SK-N-SH (cell line): ENCODE data around the gene LARGE1. TPM values are rescaled to one million over a fixed set of nuclear protein-coding genes. Genes with fewer than 3 reads are reported as not detected.

Experiments
- CTCF ChIA-PET: fragments of 300-600, 350-600 bp; formaldehyde crosslinking; extraction: SDS; loops from one replicate; lab custom pipeline; 2021; lab: Yijun Ruan, JAX
- POLR2A ChIA-PET: fragments of 350-600 bp; sonication (Branson Sonifier 250); formaldehyde crosslinking; extraction: SDS; loops from one replicate; lab custom pipeline; 2020; ENCODE audit warnings: antibody characterized with exemption, inconsistent platforms; lab: Yijun Ruan, JAX
- DNase-seq: peaks from one replicate; pipeline ENCODE4 v3.0.0; 2012
- H2AFZ ChIP-seq: fragments of 200-600 bp; sonication (generic); 2 replicates; pipeline ENCODE4 v1.8.1; 2016; ENCODE audit warnings: antibody characterized with exemption, mild to moderate bottlenecking, low read depth
- H3F3A ChIP-seq: fragments of 200-600 bp; sonication (generic); replicated peaks from 2 replicates; pipeline ENCODE3; 2016; ENCODE audit warnings: antibody characterized with exemption, mild to moderate bottlenecking; ENCODE audit not compliant: insufficient read depth
- H3K27ac ChIP-seq, 2 experiments: fragments of 200-500 bp in 1 of 2; fragments of 200-600 bp in 1 of 2; sonication (Bioruptor generic) in 1 of 2; sonication (generic), shearing (Covaris generic) in 1 of 2; 2 replicates each; pipeline versions ENCODE4 v1.5.1 to v1.6.1; 2014 to 2016; ENCODE audit warnings: low read depth in 2 of 2, inconsistent platforms in 1 of 2, low read length in 1 of 2, mild to moderate bottlenecking in 1 of 2, mixed read lengths in 1 of 2
- H3K27me3 ChIP-seq: fragments of 200-600 bp; sonication (generic), shearing (Covaris generic); 2 replicates; pipeline ENCODE4 v1.6.1; 2016; ENCODE audit warnings: mixed run types; ENCODE audit not compliant: insufficient read depth
- H3K36me3 ChIP-seq, 2 experiments: fragments of 200-500 bp in 1 of 2; fragments of 200-600 bp in 1 of 2; sonication (Bioruptor generic) in 1 of 2; sonication (generic) in 1 of 2; replicated peaks in 1 of 2; 2 replicates each; pipeline versions ENCODE3 to v1.5.1; 2014 to 2016; ENCODE audit warnings: low read length in 1 of 2, mild to moderate bottlenecking in 1 of 2; ENCODE audit not compliant: insufficient read depth in 2 of 2, control insufficient read depth in 1 of 2
- H3K4me1 ChIP-seq, 2 experiments: fragments of 200-500 bp in 1 of 2; fragments of 200-600 bp in 1 of 2; sonication (Bioruptor generic) in 1 of 2; sonication (generic), shearing (Covaris generic) in 1 of 2; 2 replicates each; pipeline versions ENCODE4 v1.5.1 to v1.6.1; 2014 to 2016; ENCODE audit warnings: low read depth in 1 of 2, low read length in 1 of 2, mixed run types in 1 of 2; ENCODE audit not compliant: insufficient read depth in 2 of 2, control insufficient read depth in 1 of 2
- H3K4me2 ChIP-seq: fragments of 200-600 bp; sonication (generic), shearing (Covaris generic); 2 replicates; pipeline ENCODE4 v1.6.1; 2017; ENCODE audit warnings: mixed run types
- H3K4me3 ChIP-seq, 2 experiments: fragments of 200-500 bp in 1 of 2; fragments of 200-600 bp in 1 of 2; sonication (Bioruptor generic) in 1 of 2; sonication (generic), shearing (Covaris generic) in 1 of 2; 2 replicates each; pipeline versions ENCODE4 v1.5.1 to v1.8.1; 2014 to 2016; ENCODE audit warnings: low read depth in 2 of 2, inconsistent platforms in 1 of 2, low read length in 1 of 2, mild to moderate bottlenecking in 1 of 2, mixed read lengths in 1 of 2, moderate library complexity in 1 of 2
- H3K79me2 ChIP-seq: fragments of 200-600 bp; sonication (generic); 2 replicates; pipeline ENCODE4 v1.8.1; 2017; ENCODE audit warnings: mild to moderate bottlenecking; ENCODE audit not compliant: insufficient read depth
- H3K9ac ChIP-seq: fragments of 200-600 bp; sonication (generic); 2 replicates; pipeline ENCODE4 v1.6.1; 2017; ENCODE audit warnings: mixed run types
- H3K9me2 ChIP-seq: fragments of 200-600 bp; sonication (generic); 2 replicates; pipeline ENCODE4 v1.6.1; 2017; ENCODE audit warnings: mixed run types
- H3K9me3 ChIP-seq: fragments of 200-600 bp; sonication (generic); 2 replicates; pipeline ENCODE4 v1.6.1; 2017; ENCODE audit warnings: mixed run types, mild to moderate bottlenecking, moderate library complexity
- H4K20me1 ChIP-seq: fragments of 200-600 bp; sonication (generic); 2 replicates; pipeline ENCODE4 v1.6.1; 2017; ENCODE audit warnings: mild to moderate bottlenecking, mixed run types; ENCODE audit not compliant: insufficient read depth
- ELF1 ChIP-seq: IDR thresholded peaks from 2 replicates; pipeline ENCODE4 v1.4.0; 2012
- EZH2phosphoT487 ChIP-seq: fragments of 200-600 bp; sonication (generic); IDR thresholded peaks from 2 replicates; pipeline ENCODE4 v1.6.1; 2017; ENCODE audit warnings: low read depth, mixed run types, mild to moderate bottlenecking, antibody characterized with exemption, moderate library complexity, borderline replicate concordance
- FOSL2 ChIP-seq: IDR thresholded peaks from 2 replicates; pipeline ENCODE4 v1.4.0; 2012; ENCODE audit warnings: low read depth, mild to moderate bottlenecking, moderate library complexity, borderline replicate concordance
- FOXJ3 ChIP-seq: sonication (generic); formaldehyde crosslinking; IDR thresholded peaks from 2 replicates; pipeline ENCODE4 v1.5.1; 2020; ENCODE audit warnings: mild to moderate bottlenecking, missing genetic modification reagents
- GABPA ChIP-seq: IDR thresholded peaks from 2 replicates; pipeline ENCODE4 v1.4.0; 2012; ENCODE audit warnings: low read depth, mild to moderate bottlenecking
- GATA2 ChIP-seq: sonication (generic); formaldehyde crosslinking; IDR thresholded peaks from 2 replicates; pipeline ENCODE4 v1.5.0; 2020; ENCODE audit warnings: mild to moderate bottlenecking, missing genetic modification reagents
- JUND ChIP-seq: IDR thresholded peaks from 2 replicates; pipeline ENCODE4 v1.4.0; 2012
- MXI1 ChIP-seq: IDR thresholded peaks from 2 replicates; pipeline ENCODE4 v1.6.1; 2012; ENCODE audit warnings: mild to moderate bottlenecking, low read depth, low read length, improper control_type of control experiment
- NFIC ChIP-seq: IDR thresholded peaks from 2 replicates; pipeline ENCODE4 v1.4.0; 2012; ENCODE audit warnings: borderline replicate concordance
- POLR2AphosphoS5 ChIP-seq: IDR thresholded peaks from 2 replicates; pipeline ENCODE4 v1.6.1; 2012; ENCODE audit warnings: low read depth, low read length
- RCOR1 ChIP-seq: fragments of 150-350 bp; IDR thresholded peaks from 2 replicates; pipeline ENCODE4 v1.6.1; 2017; ENCODE audit warnings: antibody characterized with exemption, low read length
- SIN3A ChIP-seq: IDR thresholded peaks from 2 replicates; pipeline ENCODE4 v1.6.1; 2012; ENCODE audit warnings: low read depth, mild to moderate bottlenecking, low read length, moderate library complexity, borderline replicate concordance
- SMC3 ChIP-seq: IDR thresholded peaks from 2 replicates; pipeline ENCODE4 v1.6.1; 2012; ENCODE audit warnings: low read depth, low read length, improper control_type of control experiment
- TCF12 ChIP-seq: IDR thresholded peaks from 2 replicates; pipeline ENCODE4 v1.4.0; 2012
- TEAD4 ChIP-seq: IDR thresholded peaks from 2 replicates; pipeline ENCODE4 v1.4.0; 2012; ENCODE audit warnings: mild to moderate bottlenecking, borderline replicate concordance; ENCODE audit not compliant: insufficient read depth
- WGBS: methylation state at CpG from one replicate; pipeline ENCODE4 v1.1.6; 2017; ENCODE audit warnings: low lambda C conversion rate; 5-methylcytosine and 5-hydroxymethylcytosine counted together
- polyA plus RNA-seq, 3 experiments: library from polyadenylated mRNA; depleted of rRNA; stranded (reverse); fragments of >200 nt; gene quantifications; 2 replicates each; pipeline ENCODE4 v1.2.3, GENCODE V29; 2012
- TF ChIP-seq, protein P1 (sequence below): IDR thresholded peaks from 2 replicates; pipeline ENCODE4 v1.6.1; 2012; ENCODE audit warnings: mild to moderate bottlenecking, low read depth, low read length, moderate library complexity
- TF ChIP-seq, protein P2 (sequence below): fragments of 200-600 bp; sonication (generic); IDR thresholded peaks from 2 replicates; pipeline ENCODE4 v1.6.1; 2017; ENCODE audit warnings: antibody characterized with exemption, mild to moderate bottlenecking, moderate library complexity
- TF ChIP-seq, protein P3 (sequence below): fragments of 150-350 bp; IDR thresholded peaks from 2 replicates; pipeline ENCODE4 v1.6.1; 2016; ENCODE audit warnings: mild to moderate bottlenecking, low read depth, low read length
- TF ChIP-seq, protein P4 (sequence below): fragments of 150-350 bp; IDR thresholded peaks from 2 replicates; pipeline ENCODE4 v1.6.1; 2017; ENCODE audit warnings: antibody characterized with exemption, low read length, low read depth, borderline replicate concordance
- TF ChIP-seq, protein P5 (sequence below): IDR thresholded peaks from 2 replicates; pipeline ENCODE4; 2012
- TF ChIP-seq, protein P6 (sequence below): IDR thresholded peaks from 2 replicates; pipeline ENCODE4 v1.4.0; 2012; ENCODE audit warnings: low read depth, borderline replicate concordance

Gene LARGE1
- polyA plus RNA-seq, 1 of the 3 experiments (the other 2 are of a cell fraction): 1.1 TPM

DNA sequence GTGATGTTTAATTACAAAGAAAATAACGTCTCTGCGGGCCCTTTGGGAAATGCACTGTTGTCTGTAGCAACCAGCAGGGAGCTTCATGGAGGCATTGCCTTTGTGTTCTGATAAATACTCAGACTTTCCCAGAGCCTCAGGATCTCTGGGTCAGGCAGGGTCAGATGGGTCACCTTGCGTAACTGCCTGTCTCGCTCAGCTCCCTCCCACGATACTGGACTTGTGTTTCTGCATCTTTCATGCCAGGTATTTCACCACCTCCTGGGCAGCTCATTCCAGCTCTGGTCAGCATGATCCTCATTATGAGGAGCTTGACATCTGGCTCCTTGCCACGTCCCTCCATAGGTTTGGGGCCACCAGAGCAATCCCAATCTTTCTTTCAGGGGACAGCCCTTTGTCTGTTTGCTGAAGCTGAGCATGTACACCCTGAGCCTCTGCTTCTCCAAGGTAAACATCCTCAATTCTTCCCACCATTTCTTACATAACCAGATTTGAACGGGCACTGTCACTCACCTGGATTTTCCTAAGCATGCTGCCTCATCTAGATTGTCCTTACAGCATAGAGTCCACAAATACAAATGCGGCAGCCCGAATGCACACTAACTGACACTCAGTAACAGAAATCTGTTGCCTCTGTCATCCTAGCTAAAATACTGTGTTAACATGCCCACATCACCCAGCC lies 162.3 kb downstream of the LARGE1 start (continued):
- TF ChIP-seq, protein P1, sequence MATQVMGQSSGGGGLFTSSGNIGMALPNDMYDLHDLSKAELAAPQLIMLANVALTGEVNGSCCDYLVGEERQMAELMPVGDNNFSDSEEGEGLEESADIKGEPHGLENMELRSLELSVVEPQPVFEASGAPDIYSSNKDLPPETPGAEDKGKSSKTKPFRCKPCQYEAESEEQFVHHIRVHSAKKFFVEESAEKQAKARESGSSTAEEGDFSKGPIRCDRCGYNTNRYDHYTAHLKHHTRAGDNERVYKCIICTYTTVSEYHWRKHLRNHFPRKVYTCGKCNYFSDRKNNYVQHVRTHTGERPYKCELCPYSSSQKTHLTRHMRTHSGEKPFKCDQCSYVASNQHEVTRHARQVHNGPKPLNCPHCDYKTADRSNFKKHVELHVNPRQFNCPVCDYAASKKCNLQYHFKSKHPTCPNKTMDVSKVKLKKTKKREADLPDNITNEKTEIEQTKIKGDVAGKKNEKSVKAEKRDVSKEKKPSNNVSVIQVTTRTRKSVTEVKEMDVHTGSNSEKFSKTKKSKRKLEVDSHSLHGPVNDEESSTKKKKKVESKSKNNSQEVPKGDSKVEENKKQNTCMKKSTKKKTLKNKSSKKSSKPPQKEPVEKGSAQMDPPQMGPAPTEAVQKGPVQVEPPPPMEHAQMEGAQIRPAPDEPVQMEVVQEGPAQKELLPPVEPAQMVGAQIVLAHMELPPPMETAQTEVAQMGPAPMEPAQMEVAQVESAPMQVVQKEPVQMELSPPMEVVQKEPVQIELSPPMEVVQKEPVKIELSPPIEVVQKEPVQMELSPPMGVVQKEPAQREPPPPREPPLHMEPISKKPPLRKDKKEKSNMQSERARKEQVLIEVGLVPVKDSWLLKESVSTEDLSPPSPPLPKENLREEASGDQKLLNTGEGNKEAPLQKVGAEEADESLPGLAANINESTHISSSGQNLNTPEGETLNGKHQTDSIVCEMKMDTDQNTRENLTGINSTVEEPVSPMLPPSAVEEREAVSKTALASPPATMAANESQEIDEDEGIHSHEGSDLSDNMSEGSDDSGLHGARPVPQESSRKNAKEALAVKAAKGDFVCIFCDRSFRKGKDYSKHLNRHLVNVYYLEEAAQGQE: no peak
- TF ChIP-seq, protein P2, sequence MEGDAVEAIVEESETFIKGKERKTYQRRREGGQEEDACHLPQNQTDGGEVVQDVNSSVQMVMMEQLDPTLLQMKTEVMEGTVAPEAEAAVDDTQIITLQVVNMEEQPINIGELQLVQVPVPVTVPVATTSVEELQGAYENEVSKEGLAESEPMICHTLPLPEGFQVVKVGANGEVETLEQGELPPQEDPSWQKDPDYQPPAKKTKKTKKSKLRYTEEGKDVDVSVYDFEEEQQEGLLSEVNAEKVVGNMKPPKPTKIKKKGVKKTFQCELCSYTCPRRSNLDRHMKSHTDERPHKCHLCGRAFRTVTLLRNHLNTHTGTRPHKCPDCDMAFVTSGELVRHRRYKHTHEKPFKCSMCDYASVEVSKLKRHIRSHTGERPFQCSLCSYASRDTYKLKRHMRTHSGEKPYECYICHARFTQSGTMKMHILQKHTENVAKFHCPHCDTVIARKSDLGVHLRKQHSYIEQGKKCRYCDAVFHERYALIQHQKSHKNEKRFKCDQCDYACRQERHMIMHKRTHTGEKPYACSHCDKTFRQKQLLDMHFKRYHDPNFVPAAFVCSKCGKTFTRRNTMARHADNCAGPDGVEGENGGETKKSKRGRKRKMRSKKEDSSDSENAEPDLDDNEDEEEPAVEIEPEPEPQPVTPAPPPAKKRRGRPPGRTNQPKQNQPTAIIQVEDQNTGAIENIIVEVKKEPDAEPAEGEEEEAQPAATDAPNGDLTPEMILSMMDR: no peak
- TF ChIP-seq MXI1 (no peak), TEAD4 (no peak), EZH2phosphoT487 (no peak), POLR2AphosphoS5 (no peak), GATA2 (CRISPR knock-in tag) (no peak), ELF1 (no peak), TCF12 (no peak), JUND (no peak)
- TF ChIP-seq, protein P3, sequence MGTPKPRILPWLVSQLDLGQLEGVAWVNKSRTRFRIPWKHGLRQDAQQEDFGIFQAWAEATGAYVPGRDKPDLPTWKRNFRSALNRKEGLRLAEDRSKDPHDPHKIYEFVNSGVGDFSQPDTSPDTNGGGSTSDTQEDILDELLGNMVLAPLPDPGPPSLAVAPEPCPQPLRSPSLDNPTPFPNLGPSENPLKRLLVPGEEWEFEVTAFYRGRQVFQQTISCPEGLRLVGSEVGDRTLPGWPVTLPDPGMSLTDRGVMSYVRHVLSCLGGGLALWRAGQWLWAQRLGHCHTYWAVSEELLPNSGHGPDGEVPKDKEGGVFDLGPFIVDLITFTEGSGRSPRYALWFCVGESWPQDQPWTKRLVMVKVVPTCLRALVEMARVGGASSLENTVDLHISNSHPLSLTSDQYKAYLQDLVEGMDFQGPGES: no peak
- TF ChIP-seq, protein P4, sequence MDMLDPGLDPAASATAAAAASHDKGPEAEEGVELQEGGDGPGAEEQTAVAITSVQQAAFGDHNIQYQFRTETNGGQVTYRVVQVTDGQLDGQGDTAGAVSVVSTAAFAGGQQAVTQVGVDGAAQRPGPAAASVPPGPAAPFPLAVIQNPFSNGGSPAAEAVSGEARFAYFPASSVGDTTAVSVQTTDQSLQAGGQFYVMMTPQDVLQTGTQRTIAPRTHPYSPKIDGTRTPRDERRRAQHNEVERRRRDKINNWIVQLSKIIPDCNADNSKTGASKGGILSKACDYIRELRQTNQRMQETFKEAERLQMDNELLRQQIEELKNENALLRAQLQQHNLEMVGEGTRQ: no peak
- TF ChIP-seq, all 33 proteins: peak for 0

DNA sequence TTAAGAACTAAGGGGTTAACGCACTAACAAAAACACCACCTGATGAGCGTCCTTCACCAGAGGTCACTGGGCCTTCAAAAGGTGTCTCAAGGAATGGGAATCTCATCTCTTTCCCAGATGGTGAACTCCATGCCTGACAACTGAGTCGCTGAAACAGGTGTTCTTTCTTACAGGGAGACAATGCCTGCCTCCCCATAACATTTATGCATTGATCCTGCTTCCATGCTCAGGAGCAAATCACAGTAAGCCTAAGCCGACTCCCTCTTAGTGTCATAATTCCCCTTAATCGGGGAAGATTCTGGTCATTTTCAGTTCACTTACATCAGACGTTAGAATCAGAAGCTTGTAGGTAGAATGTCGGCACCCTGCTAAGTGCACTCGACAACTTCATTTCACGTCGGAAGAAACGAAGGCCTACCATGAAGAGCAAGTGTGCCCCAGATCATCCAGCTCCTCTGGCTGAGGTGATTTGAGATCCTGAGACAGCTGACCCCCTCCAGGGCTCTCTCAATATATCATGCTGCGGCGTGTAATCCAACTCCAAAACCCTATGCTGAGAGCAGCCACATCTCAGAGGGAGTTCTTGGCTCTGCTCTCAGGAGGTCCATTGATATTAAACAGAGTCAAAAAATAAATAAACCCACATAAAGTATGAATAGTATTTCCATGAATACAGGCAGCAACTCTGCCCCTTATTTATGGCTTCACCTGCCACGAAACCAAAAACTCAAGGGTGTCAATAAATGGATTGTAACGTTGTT lies 163.1 kb downstream of the LARGE1 start:
- Histone ChIP-seq H3K4me1 (no peaks in the 10 kb centered on the region), H3K79me2 (no peaks in the 10 kb centered on the region), H3K9me2 (no peaks in the 10 kb centered on the region), H3K9ac (no peak overlapping the region), H3K27ac (no peak overlapping the region), H3K4me2 (no peak overlapping the region), H3K9me3 (no peaks in the 10 kb centered on the region), H3K27me3 (no peaks in the 10 kb centered on the region), H4K20me1 (no peaks in the 10 kb centered on the region), H3K36me3 (no peaks in the 10 kb centered on the region), H3K4me3 (no peak overlapping the region), H3F3A (no peaks in the 10 kb centered on the region), H2AFZ (no peak overlapping the region)
- POLR2A ChIA-PET: no interaction called here
- TF ChIP-seq SMC3 (no peak), MXI1 (no peak), NFIC (no peak), EZH2phosphoT487 (no peak), FOSL2 (no peak), SIN3A (no peak), RCOR1 (no peak), FOXJ3 (no peak), TEAD4 (no peak), GABPA (no peak)
- TF ChIP-seq, protein P5, sequence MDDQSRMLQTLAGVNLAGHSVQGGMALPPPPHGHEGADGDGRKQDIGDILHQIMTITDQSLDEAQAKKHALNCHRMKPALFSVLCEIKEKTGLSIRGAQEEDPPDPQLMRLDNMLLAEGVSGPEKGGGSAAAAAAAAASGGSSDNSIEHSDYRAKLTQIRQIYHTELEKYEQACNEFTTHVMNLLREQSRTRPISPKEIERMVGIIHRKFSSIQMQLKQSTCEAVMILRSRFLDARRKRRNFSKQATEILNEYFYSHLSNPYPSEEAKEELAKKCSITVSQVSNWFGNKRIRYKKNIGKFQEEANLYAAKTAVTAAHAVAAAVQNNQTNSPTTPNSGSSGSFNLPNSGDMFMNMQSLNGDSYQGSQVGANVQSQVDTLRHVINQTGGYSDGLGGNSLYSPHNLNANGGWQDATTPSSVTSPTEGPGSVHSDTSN: no peak
- TF ChIP-seq, protein P6, sequence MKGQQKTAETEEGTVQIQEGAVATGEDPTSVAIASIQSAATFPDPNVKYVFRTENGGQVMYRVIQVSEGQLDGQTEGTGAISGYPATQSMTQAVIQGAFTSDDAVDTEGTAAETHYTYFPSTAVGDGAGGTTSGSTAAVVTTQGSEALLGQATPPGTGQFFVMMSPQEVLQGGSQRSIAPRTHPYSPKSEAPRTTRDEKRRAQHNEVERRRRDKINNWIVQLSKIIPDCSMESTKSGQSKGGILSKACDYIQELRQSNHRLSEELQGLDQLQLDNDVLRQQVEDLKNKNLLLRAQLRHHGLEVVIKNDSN: no peak
- no peak for DNase-seq
- WGBS: 77% methylated on average over 14 of the region's 15 CpGs
- CTCF ChIA-PET: no interaction called here
